Stimulated activated CD4-positive, alpha-beta T cell treated with anti-CD3 and anti-CD28 coated beads, Interleukin-12 subunit alpha, Interleukin-12 subunit beta, amount 100 ng/mL, for 4 hours (primary cell): Measurements from ENCODE around the gene TMEM141.
"Not testable (repeated sequence)": the region's sequence is repeated elsewhere in the genome, so short reads cannot be mapped to it uniquely, and the experiment has no call there.

Experiments
- DNase-seq: peaks from one replicate; pipeline ENCODE4 v3.0.0-alpha.2; 2020

TMEM141 gene

GRCh38 chr9:136820971-136821825 is 30.1 kb downstream of the TMEM141 start:
- no peak for DNase-seq

GRCh38 chr9:136821826-136822544 is 30.8 kb downstream of the TMEM141 start:
- no peak for DNase-seq

- no peak for DNase-seq
These were observed 32.2 kb downstream of the TMEM141 start for GRCh38 chr9:136823136-136824046.

- no peak for DNase-seq
These were observed 33.5 kb downstream of the TMEM141 start for GRCh38 chr9:136824496-136825225.

GRCh38 chr9:136825295-136826187 is 34.4 kb downstream of the TMEM141 start:
- no peak for DNase-seq

- DNase-seq: no peak
These were observed 35.0 kb downstream of the TMEM141 start for GRCh38 chr9:136826188-136826541.

- DNase-seq: no peak
These were observed 35.8 kb downstream of the TMEM141 start for GRCh38 chr9:136826703-136827582.

GRCh38 chr9:136827794-136828473 is 36.8 kb downstream of the TMEM141 start:
- no peak for DNase-seq

- DNase-seq: no peak
These were observed 37.5 kb downstream of the TMEM141 start for GRCh38 chr9:136828474-136829140.

- DNase-seq: no peak
These were observed 38.3 kb downstream of the TMEM141 start for GRCh38 chr9:136829412-136829811.

GRCh38 chr9:136829981-136830885 is 39.1 kb downstream of the TMEM141 start:
- no peak for DNase-seq

- no peak for DNase-seq
These were observed 40.0 kb downstream of the TMEM141 start for GRCh38 chr9:136831002-136831719.

GRCh38 chr9:136831720-136832104 is 40.6 kb downstream of the TMEM141 start:
- DNase-seq: no peak

- no peak for DNase-seq
These were observed 41.4 kb downstream of the TMEM141 start for GRCh38 chr9:136832581-136832980.

- not testable (repeated sequence) for DNase-seq
These were observed 42.4 kb downstream of the TMEM141 start for GRCh38 chr9:136833381-136834048.

GRCh38 chr9:136835162-136835931 is 44.2 kb downstream of the TMEM141 start:
- no peak for DNase-seq
